NCI-H128 (cell line): ENCODE measurements around the gene RND1.
"Not testable (repeated sequence)": the region's sequence is repeated elsewhere in the genome, so short reads cannot be mapped to it uniquely, and the experiment has no call there.

Source experiments
- DNase-seq: peaks from one replicate; lab custom pipeline; 2025; ENCODE audit not compliant: unreplicated experiment; lab: John Stamatoyannopoulos, UW

RND1 gene

GRCh38 chr12:48865281-48866051, at the start of gene RND1:
Gene RND1 (minus strand): TSS chr12:48865870. CDS start chr12:48865767, 103 bp downstream.
- peak; percentile 91 for DNase-seq

DNA sequence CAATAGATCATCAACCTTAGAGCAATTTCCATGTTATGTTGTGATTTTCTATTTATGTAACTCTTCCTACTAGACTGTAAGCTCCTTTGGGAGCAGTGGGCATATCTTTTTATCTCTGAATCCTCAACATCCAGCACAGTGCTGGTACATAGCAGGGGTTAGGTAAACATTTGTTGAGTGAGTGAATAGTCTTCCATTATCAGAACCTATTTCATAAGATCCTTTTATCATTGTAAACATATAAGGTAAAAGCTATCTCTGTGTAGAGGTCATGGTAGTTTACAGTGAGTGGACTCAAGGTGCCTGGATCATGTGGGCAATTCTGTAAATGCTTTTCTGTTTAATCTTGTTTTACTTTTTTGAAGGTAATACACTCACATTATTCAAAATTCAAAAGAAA, 44.5 kb upstream of the RND1 start:
- DNase-seq, result no peak

GRCh38 chr12:48909698-48910097, 44.0 kb upstream of the RND1 start:
- not testable (repeated sequence) for DNase-seq

DNA sequence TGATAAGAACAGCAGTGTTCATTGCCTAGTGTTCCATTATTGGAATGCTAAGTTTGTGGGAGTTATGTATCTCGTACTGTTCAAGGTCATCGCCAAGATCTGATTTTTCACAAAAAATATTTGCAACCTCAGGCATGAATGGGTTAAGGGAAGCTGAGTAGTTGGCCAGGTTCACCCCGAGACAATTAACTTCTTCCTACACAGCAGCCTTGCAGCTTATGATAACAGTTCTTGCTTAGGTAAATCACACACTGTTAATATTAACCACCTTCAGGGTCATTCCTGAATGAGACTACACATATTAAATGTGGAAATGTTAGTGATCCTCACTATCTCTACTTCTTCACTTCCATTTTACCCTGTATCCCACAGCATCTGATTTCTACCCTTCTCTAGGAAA, 41.6 kb upstream of the RND1 start:
- DNase-seq, result no peak

DNA sequence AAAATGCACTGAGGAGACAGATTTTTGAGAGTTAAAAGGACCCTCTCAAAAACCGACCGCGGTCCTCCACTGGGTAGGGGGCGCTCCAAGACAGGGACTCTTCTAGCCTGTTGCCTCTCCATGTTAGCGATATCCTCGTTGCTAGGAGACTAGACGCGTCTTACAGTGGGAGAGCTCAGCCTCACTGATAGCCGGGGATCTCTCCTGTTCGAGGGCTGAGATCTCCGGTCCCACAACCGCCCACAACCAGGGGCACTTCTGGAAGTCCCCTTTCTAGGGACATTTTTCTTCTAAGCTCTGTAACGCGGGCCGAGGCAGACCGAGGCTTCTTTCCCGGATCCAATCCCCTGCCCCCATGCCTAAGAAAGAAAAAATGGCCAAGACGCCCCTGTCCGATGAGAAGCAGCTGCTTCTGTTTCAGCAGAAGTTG, 38.3 kb upstream of the RND1 start:
- DNase-seq, result peak; percentile 60

GRCh38 chr12:48903363-48903981, 37.8 kb upstream of the RND1 start:
- DNase-seq, result no peak

DNA sequence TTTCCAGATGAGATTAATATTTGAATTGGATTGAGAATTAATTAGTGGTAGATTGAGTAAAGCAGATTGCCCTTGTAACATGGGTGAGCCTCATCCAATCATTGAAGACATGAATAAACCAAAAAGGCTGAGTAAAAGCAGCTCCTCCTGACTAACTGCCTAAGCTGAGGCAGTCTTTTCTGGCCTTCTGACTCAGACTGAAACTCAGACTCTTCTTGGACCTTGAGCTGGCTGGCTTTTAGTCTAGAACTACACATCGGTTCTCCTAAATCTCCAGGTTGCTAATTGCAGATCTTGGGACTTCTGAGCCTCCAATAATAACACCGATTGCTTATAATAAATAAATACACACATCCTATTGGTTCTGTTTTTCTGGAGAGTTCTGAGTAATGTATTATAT, 35.6 kb upstream of the RND1 start:
- no peak for DNase-seq

- DNase-seq, result no peak
Observed at GRCh38 chr12:48899651-48900050, 34.0 kb upstream of the RND1 start.

- no peak for DNase-seq
Observed at GRCh38 chr12:48894271-48894670, 28.6 kb upstream of the RND1 start.

DNA sequence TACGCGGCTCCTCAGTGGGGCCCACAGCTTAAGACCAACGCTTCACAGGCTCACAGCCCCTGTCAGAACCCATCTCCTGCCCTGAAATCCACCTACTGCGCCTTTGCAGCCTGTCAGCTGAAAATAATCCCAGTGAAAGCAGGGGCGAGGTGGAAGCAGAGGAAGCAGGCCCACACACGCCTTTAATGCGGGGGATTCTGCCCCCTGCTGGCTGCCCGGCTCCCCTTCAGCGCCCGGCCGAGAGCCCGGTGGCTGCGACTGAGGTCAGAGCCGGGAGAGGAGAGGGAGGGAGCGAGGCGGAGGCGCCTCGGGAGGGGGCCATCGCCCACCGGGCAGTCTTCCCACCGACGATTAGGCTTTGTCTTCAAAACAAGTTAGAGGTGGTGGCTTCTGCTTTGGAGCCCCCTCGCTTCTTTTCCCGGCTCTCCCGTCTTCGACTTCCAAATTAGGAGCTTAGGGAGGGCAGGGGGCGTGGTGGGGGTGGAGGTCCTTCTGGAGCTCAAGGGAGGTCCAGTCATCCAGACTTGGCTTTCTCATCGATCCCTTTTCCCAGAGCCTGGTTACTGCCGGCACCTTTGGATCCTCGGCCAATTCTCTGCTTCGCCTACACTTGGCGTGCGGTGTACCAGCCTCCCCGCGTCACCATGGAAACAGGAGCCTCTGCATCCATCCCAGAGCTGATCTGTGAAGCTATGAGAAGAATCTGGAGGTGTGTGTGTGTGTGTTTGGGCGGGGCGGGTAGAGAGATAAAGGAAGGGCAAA, 25.2 kb upstream of the RND1 start:
- peak; percentile 36 for DNase-seq

GRCh38 chr12:48889679-48890078, 24.0 kb upstream of the RND1 start:
- DNase-seq, result no peak

- DNase-seq, result no peak
Observed at GRCh38 chr12:48883305-48884161, 17.9 kb upstream of the RND1 start.

- DNase-seq, result no peak
Observed at GRCh38 chr12:48882972-48883304, 17.3 kb upstream of the RND1 start.

- no peak for DNase-seq
Observed at GRCh38 chr12:48882315-48882687, 16.6 kb upstream of the RND1 start.

DNA sequence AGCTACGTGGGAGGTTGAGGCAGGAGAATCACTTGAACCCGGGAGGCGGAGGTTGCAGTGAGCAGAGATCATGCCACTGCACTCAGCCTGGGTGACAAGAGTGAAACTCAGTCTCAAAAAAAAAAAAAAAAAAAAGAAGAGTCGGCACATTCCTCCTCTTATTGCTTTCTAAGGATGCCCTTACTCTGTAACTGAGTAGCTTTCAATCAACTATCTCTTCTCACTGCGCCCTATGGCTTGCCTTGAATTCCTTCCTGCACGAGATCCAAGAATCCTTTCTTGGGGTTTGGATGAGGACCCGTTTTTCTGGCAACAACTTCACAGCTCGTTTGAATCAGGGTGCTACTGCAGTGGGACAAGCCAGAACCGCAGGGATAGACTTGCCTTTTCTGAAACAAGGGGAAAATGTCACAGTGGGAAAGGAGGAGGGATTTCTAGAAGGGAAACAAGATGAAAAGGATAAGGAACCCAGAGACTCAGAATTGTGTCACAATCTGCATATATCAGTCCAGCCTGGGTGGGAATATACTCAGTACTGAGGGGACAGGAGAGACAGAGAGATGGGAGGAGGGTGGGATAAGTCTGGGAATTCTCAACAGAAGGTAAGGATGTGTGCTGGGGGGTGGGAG, 16.1 kb upstream of the RND1 start:
- DNase-seq, result no peak

DNA sequence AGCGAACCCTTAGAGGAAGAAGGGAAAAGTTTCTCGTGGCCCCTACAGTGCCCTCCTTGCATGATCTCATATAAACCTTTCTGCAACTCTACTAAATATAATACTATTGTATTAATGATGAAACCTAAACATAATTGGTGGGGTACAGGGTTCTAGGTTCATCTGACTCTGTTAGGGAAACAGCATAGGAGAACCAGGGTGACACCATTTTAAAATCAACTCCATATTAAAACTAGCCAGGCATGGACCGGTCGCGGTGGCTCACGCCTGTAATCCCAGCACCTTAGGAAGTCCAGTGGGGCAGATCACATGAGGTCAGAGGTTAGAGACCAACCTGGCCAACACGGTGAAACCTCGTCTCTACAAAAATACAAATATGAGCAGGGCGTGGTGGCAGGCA, 15.0 kb upstream of the RND1 start:
- DNase-seq, result no peak

DNA sequence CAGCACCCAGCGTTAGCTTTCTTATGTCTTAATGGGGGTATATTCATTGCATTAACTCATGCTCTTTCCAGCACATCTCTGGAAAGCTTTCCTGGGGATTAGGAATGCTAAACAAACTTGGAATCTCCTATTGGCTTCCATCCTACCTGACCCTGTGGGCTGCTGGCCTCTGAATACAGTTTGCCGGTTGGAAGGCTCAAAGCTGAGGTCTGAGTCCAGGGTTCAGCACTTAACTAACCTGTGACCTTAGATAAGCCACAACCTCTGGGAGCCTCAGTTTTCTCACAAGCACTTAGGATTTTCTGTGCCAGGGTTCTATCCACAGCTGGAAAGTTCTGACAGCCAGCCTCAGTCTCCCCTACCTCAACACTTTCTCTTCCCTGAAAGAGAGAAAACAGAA, 12.9 kb upstream of the RND1 start:
- DNase-seq, result no peak

DNA sequence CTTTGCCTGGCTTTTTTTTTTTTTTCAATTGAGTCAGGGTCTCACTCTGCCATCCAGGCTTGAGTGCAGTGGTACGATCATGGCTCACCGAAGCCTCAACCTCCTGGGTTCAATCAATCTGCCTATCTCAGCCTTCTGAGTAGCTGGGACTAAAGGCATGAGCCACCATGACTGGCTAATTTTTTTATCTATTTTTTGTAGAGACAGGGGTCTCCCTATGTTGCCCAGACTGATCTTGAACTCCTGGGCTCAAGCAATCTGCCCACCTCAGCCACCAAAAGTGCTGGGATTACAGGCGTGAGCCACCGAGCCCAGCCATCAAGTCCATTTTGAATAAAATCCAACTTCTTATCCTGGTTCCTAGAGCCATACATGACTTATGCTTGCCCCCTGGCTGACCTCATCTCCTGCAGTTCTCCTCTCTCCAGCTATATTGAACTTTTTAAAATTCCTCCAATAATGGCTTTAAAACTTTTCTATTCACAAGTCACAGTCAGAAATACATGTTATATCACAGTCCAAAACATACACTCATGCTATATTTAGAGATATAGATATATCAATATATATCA, 10.4 kb upstream of the RND1 start:
- DNase-seq, result no peak

GRCh38 chr12:48873534-48873933, 7.9 kb upstream of the RND1 start:
- DNase-seq, result not testable (repeated sequence)

DNA sequence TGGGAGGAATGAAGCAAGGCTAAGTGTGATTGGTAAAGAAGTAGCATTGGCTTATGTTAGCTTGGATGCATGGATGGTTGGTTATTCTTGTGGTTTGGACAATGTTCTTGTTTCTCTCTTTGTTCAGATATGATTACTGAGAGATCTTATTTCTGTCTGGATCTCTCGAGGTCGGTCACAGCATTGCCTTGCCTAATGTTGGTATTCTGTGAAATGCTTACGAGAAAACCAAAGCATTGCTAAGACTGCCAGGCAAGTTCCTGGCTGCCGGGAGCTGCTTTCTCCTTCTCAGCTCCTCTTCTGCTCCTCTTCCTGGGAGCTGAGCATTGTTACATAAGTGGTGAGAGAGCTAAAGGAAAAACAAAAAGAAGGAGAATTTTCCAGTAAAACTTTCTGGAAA, 7.4 kb upstream of the RND1 start:
- DNase-seq, result no peak
